ENCODE data around the gene ZNF879.

ZNF879 gene

GRCh38 chr5:178988436-178989220 is 35.0 kb upstream of the ZNF879 start:
- no peak for TF ChIP-seq CTCF (IDR thresholded peaks at IDR 0.05; ENCODE audit: borderline replicate concordance, insufficient read depth, low read depth, low read length)
- H3K4me3 ChIP-seq (ENCODE audit: low read depth, low read length): no peak overlapping the region

DNA sequence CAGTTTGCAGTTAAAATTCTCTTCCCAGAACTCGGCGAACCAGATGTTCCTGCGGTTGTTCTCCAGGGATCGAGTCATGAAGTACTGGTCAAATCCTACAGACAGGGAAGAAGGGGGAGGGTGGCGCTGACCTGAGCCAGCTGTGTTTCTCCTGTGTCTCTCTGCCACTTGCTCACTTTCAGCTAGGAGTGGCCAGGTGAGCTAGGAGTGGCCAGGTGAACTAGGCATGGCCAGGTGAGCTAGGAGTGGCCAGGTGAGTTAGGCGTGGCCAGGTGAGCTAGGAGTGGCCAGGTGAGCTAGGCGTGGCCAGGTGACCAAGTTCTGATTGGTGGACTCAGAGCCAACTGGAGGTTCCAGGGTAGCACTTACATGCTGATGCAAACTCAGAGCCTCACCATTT is 34.3 kb upstream of the ZNF879 start:
- no peak for TF ChIP-seq CTCF (IDR thresholded peaks at IDR 0.05; ENCODE audit: borderline replicate concordance, insufficient read depth, low read depth, low read length)
- H3K4me3 ChIP-seq (ENCODE audit: low read depth, low read length): no peak overlapping the region

- no peak for TF ChIP-seq CTCF (IDR thresholded peaks at IDR 0.05; ENCODE audit: borderline replicate concordance, insufficient read depth, low read depth, low read length)
- H3K4me3 ChIP-seq (ENCODE audit: low read depth, low read length): no peak overlapping the region
Observed at GRCh38 chr5:178990491-178990890, 33.1 kb upstream of the ZNF879 start.

DNA sequence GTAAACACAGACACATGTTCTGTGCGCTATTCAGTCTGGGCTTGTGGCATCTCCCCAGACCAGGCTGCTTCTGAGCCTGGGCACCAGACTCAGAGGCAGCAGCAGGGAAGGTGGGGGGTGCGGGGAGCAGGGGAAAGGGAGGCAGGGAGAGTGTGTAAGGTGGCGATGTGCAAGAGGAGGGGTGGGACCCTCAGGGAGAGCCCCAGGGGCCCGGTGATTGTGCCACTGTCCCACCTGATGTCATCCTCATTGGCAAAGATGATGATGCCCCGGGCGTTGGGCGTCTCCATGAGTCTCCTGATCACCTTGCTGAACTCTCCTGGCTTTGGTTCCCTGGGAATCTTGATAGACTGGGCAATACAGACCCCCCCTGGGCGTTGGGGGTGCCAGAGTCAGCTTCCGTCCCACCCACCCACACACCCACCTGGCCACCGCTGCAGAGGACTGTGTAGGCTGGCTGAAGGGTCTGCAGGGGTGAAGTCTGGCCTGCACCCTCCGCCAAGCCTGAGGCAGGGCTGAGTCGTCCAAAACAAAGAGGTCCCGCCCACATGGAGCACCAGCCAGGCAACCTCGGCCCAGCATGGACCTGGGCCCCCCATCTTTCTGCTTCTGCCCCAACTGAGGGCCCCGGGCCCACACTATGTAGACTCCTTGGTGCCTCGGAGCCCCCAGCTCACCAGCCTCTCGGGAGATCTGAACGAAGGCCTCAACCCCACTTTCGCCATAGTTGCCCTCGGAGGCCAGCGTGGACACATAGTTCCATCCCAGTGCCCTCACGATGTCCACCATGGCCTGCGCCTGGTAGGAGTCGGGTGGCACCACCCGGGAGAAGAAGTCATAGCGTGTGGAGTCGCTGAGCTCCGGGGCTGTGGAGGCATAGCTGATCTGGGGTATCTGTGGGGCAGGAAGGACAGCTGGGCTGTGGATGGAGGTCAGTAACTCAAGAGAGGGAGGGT is 32.1 kb upstream of the ZNF879 start:
- no peak for TF ChIP-seq CTCF (IDR thresholded peaks at IDR 0.05; ENCODE audit: borderline replicate concordance, insufficient read depth, low read depth, low read length)
- H3K4me3 ChIP-seq (ENCODE audit: low read depth, low read length): no peak overlapping the region

DNA sequence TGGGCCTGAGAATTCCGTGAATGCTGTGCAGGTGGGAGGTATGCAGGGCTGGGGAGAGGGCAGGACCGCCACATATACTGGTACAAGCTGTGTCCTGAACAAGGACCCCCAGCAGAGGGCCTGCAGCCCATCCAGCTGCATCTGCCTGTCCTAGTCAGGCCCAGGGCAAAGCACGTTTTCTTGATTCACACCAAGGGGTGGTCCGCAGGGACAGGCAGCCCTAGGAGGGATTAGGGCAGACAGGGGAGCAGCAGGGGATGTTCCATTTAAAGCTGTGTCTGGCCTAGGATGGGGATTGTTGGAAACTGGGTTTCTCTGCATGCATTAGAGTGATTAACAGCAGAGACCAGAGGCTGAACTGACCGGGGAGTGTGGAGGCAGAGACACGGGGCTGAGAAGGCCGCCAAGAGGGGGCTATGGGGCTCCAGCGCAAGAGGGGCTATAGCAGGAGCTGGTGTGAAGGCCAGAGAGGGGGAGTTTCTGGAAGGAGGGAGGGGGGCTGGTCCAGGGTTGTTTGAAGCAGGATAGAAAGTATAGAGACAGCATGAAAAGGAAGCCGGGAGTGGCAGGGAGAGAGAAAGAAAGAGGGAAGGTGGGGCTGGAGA is 31.2 kb upstream of the ZNF879 start:
- no peak overlapping the region for H3K4me3 ChIP-seq (ENCODE audit: low read depth, low read length)
- TF ChIP-seq CTCF (IDR thresholded peaks at IDR 0.05; ENCODE audit: borderline replicate concordance, insufficient read depth, low read depth, low read length): no peak

DNA sequence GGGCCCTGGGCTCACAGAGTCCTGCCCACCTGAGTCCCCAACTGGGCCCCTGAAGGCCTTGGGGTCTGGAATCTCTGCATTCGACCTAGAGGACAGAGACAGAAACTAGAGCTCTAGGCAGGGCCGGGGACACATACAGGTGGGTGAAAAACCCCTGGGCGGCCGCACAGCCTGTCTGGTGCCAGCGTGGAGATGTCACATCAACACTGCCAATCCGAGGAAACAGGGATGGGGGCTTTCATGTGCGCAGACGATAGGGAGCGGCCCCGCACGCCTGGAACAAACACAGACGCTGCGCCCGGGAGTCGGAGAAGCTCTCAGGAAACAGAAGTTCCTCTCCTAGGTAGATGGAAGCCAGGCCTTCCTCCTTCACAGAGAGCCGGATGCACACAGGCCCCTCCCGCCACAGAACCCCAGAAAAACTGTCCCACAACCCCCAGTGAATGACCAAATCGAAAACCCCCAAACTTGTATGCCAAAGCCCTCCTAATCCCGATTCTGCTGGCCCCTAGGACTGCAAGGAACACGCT is 30.3 kb upstream of the ZNF879 start:
- TF ChIP-seq CTCF (IDR thresholded peaks at IDR 0.05; ENCODE audit: borderline replicate concordance, insufficient read depth, low read depth, low read length): no peak
- no peak overlapping the region for H3K4me3 ChIP-seq (ENCODE audit: low read depth, low read length)

All from GM12875 (cell line).